GM19240 (cell line): ENCODE measurements around the gene DFFB.

ENCODE experiments used
- DNase-seq: peaks from one replicate; pipeline ENCODE4 v3.0.0; 2011; ENCODE audit warnings: low spot score; ENCODE audit not compliant: insufficient read length

Gene DFFB

GRCh38 chr1:3828391-3828790 lies 28.9 kb upstream of the DFFB start:
- DNase-seq: no peak

- DNase-seq: no peak
Measured at GRCh38 chr1:3831689-3832088, 25.6 kb upstream of the DFFB start.

- DNase-seq: no peak
Measured at GRCh38 chr1:3834701-3835100, 22.6 kb upstream of the DFFB start.

GRCh38 chr1:3836421-3836820 lies 20.9 kb upstream of the DFFB start:
- DNase-seq: no peak

- DNase-seq: no peak
Measured at GRCh38 chr1:3837200-3837599, 20.1 kb upstream of the DFFB start.

GRCh38 chr1:3837685-3838084 lies 19.6 kb upstream of the DFFB start:
- no peak for DNase-seq

- DNase-seq: no peak
Measured at GRCh38 chr1:3838788-3839187, 18.5 kb upstream of the DFFB start.

- DNase-seq: no peak
Measured at GRCh38 chr1:3841491-3841890, 15.8 kb upstream of the DFFB start.

- no peak for DNase-seq
Measured at GRCh38 chr1:3842912-3843311, 14.4 kb upstream of the DFFB start.

- DNase-seq: no peak
Measured at GRCh38 chr1:3846541-3846940, 10.7 kb upstream of the DFFB start.

GRCh38 chr1:3847081-3847480 lies 10.2 kb upstream of the DFFB start:
- no peak for DNase-seq

- DNase-seq: no peak
Measured at GRCh38 chr1:3850857-3851256, 6.4 kb upstream of the DFFB start.

GRCh38 chr1:3851292-3851691 lies 6.0 kb upstream of the DFFB start:
- no peak for DNase-seq

- DNase-seq: no peak
Measured at GRCh38 chr1:3852091-3852490, 5.2 kb upstream of the DFFB start.

- DNase-seq: no peak
Measured at GRCh38 chr1:3852711-3853485, 4.4 kb upstream of the DFFB start.

GRCh38 chr1:3857791-3858129 lies 484 bp downstream of the DFFB start:
- DNase-seq: no peak

- no peak for DNase-seq
Measured at GRCh38 chr1:3858231-3858981, 1.1 kb downstream of the DFFB start.

GRCh38 chr1:3863231-3863935 lies 6.1 kb downstream of the DFFB start:
- no peak for DNase-seq

- DNase-seq: no peak
Measured at GRCh38 chr1:3864884-3865283, 7.6 kb downstream of the DFFB start.

GRCh38 chr1:3865606-3866160 lies 8.4 kb downstream of the DFFB start:
- no peak for DNase-seq

GRCh38 chr1:3868464-3869006 lies 11.3 kb downstream of the DFFB start:
- DNase-seq: no peak

GRCh38 chr1:3869751-3870301 lies 12.6 kb downstream of the DFFB start:
- no peak for DNase-seq
